C4-2B (cell line): ENCODE results near the gene MNAT1.

Experiments
- CTCF ChIP-seq: fragments of 450-650 bp; conservative IDR thresholded peaks from 2 replicates; pipeline ENCODE4 v1.5.1; 2017; ENCODE audit warnings: mild to moderate bottlenecking
- ZFX ChIP-seq: fragments of 450-650 bp; IDR thresholded peaks from 2 replicates; pipeline ENCODE4 v1.6.1; 2017

GRCh38 chr14:60786905-60787304, 52.3 kb downstream of the MNAT1 start:
- TF ChIP-seq CTCF (no peak), ZFX (no peak)
